K562 (cell line): ENCODE measurements around the gene MEAF6. TPM values are rescaled to one million over a fixed set of nuclear protein-coding genes. Genes with fewer than 3 reads are reported as not detected.

ENCODE experiments used
- DIDO1 ChIP-seq: fragments of 450-650 bp; IDR thresholded peaks from 2 replicates; pipeline ENCODE4 v1.6.1; 2016; ENCODE audit warnings: low read depth, missing biosample characterization, missing genetic modification characterization
- EGR1 ChIP-seq: fragments of 450-650 bp; conservative IDR thresholded peaks from 2 replicates; pipeline ENCODE4 v1.6.1; 2017; ENCODE audit warnings: mild to moderate bottlenecking
- FOXJ2 ChIP-seq: fragments of 200-800 bp; sonication (Bioruptor generic); IDR thresholded peaks from 2 replicates; pipeline ENCODE4 v1.6.1; 2016; ENCODE audit warnings: missing genetic modification characterization, missing compliant biosample characterization
- polyA plus RNA-seq, 8 experiments: library from polyadenylated mRNA; depleted of rRNA in 4 of 8; stranded (reverse) in 5 of 8; unstranded in 3 of 8; fragments of >200 nt; fragmentation: Nextera tagmentation in 2 of 8; fragmentation: Illumina TruSeq in 1 of 8; extraction: Ambion mirVana in 2 of 8; extraction: Trizol in 1 of 8; gene quantifications; 2 replicates each; pipeline versions ENCODE4 v1.2.1 to v1.2.3, GENCODE V29; 2011 to 2014; ENCODE audit warnings: inconsistent platforms in 1 of 8, missing spikeins in 1 of 8
- total RNA-seq, 7 experiments: library from RNA; depleted of rRNA in 6 of 7; stranded (reverse); fragments of >200 nt in 6 of 7; fragmentation: Illumina TruSeq in 2 of 7; extraction: Trizol in 2 of 7; gene quantifications; 2 replicates each; pipeline versions ENCODE4 v1.2.1 to v1.2.3, GENCODE V29; 2011 to 2021; ENCODE audit warnings: low replicate concordance in 1 of 7
- TF ChIP-seq, protein P1 (sequence below), 2 experiments: fragments of 450-650 bp in 1 of 2; sonication (generic) in 1 of 2; formaldehyde crosslinking in 1 of 2; IDR thresholded peaks; 2 replicates each; pipeline versions ENCODE4 v1.7.1 to v1.9.0; 2016 to 2022; ENCODE audit warnings: inconsistent platforms in 1 of 2, mild to moderate bottlenecking in 1 of 2, missing genetic modification reagents in 1 of 2
- TF ChIP-seq, protein P2 (sequence below): sonication (generic); formaldehyde crosslinking; IDR thresholded peaks from 2 replicates; pipeline ENCODE4 v1.8.0; 2022; ENCODE audit warnings: mild to moderate bottlenecking, missing genetic modification reagents

Gene MEAF6
- total and polyA plus RNA-seq, 9 of the 15 experiments (the other 6 are each of a cell fraction or from before 2014, with no cell fraction given): 55.0 to 151 (median 92.3) TPM

DNA sequence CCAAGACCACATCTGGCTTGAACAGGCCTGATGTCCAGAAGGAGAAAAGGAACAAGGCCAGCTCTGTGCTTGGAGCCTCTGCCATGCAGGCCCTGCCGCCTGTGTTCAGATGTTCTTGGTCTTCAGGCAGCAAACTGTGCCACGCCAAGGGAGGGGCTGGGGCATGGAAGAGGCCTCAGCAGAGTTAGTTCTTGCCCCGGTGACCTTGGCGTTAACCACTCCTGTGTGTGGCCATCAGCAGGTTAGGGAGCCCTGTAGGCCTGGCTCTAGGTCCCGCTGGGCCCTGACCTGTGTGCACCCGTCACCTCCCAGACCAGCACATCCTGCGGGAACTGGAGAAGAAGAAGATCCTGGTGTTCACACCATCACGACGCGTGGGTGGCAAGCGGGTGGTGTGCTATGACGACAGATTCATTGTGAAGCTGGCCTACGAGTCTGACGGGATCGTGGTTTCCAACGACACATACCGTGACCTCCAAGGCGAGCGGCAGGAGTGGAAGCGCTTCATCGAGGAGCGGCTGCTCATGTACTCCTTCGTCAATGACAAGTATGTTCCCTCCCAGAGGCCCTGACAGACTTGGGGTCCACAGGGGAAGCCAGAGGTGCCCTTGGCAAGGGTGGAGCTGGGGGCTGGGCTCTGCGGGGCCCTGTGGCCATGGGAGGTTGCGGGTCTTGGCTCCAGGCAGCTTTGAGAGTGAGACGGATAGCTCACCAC lies 33.1 kb downstream of the MEAF6 start (continued):
- TF ChIP-seq, protein P1, sequence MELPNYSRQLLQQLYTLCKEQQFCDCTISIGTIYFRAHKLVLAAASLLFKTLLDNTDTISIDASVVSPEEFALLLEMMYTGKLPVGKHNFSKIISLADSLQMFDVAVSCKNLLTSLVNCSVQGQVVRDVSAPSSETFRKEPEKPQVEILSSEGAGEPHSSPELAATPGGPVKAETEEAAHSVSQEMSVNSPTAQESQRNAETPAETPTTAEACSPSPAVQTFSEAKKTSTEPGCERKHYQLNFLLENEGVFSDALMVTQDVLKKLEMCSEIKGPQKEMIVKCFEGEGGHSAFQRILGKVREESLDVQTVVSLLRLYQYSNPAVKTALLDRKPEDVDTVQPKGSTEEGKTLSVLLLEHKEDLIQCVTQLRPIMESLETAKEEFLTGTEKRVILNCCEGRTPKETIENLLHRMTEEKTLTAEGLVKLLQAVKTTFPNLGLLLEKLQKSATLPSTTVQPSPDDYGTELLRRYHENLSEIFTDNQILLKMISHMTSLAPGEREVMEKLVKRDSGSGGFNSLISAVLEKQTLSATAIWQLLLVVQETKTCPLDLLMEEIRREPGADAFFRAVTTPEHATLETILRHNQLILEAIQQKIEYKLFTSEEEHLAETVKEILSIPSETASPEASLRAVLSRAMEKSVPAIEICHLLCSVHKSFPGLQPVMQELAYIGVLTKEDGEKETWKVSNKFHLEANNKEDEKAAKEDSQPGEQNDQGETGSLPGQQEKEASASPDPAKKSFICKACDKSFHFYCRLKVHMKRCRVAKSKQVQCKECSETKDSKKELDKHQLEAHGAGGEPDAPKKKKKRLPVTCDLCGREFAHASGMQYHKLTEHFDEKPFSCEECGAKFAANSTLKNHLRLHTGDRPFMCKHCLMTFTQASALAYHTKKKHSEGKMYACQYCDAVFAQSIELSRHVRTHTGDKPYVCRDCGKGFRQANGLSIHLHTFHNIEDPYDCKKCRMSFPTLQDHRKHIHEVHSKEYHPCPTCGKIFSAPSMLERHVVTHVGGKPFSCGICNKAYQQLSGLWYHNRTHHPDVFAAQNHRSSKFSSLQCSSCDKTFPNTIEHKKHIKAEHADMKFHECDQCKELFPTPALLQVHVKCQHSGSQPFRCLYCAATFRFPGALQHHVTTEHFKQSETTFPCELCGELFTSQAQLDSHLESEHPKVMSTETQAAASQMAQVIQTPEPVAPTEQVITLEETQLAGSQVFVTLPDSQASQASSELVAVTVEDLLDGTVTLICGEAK (IDR thresholded peaks at IDR 0.05): no peak
- TF ChIP-seq, protein P1 (CRISPR knock-in tag; IDR thresholded peaks at IDR 0.05): no peak
- peak; percentile 57 for TF ChIP-seq EGR1
- TF ChIP-seq, protein P2, sequence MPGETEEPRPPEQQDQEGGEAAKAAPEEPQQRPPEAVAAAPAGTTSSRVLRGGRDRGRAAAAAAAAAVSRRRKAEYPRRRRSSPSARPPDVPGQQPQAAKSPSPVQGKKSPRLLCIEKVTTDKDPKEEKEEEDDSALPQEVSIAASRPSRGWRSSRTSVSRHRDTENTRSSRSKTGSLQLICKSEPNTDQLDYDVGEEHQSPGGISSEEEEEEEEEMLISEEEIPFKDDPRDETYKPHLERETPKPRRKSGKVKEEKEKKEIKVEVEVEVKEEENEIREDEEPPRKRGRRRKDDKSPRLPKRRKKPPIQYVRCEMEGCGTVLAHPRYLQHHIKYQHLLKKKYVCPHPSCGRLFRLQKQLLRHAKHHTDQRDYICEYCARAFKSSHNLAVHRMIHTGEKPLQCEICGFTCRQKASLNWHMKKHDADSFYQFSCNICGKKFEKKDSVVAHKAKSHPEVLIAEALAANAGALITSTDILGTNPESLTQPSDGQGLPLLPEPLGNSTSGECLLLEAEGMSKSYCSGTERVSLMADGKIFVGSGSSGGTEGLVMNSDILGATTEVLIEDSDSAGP (CRISPR knock-in tag): no peak
- no peak for TF ChIP-seq DIDO1
- TF ChIP-seq FOXJ2: no peak
